ENCODE data around the gene PRR16. TPM values are rescaled to one million over a fixed set of nuclear protein-coding genes. Genes with fewer than 3 reads are reported as not detected.
A peak's percentile ranks its signal among the peaks of the same experiment; 100 is the strongest.
"Not testable (repeated sequence)": the region's sequence is repeated elsewhere in the genome, so short reads cannot be mapped to it uniquely, and the experiment has no call there.

The PRR16 gene
- total RNA-seq, 2 donors from 2014 or later: 3.5 to 13.4 TPM

GRCh38 chr5:120457839-120458507, 6.1 kb upstream of the PRR16 start:
- Histone ChIP-seq H3K4me3 (peak overlapping the region in 1 of 2 donors; percentile 8), H3K9me3 (no peaks in the 10 kb centered on the region)
- TF ChIP-seq POLR2AphosphoS5 (IDR thresholded peaks at IDR 0.05) (no peak), CTCF (IDR thresholded peaks at IDR 0.05) (peak in 3 of 4 experiments; percentile 53 to 71 (median 58))

GRCh38 chr5:120458508-120458847, 5.6 kb upstream of the PRR16 start:
- WGBS: 65% methylated on average over 2 of the region's 2 CpGs
- not testable (repeated sequence) for H3K4me1 ChIP-seq (replicated peaks); H3K27ac ChIP-seq; H3K9me3 ChIP-seq; DNase-seq (ENCODE audit: low spot score); H3K27me3 ChIP-seq (replicated peaks; ENCODE audit: insufficient read depth); H3K36me3 ChIP-seq; H3K4me3 ChIP-seq
- intact Hi-C loops (cut with DNase I): loop anchor here (5.0 kb wide), 1 partner anchor 516 kb away; no protein-coding TSS in a partner anchor
- peak in 1 of 4 experiments; percentile 58 for TF ChIP-seq CTCF (IDR thresholded peaks at IDR 0.05)

More at GRCh38 chr5:120457839-120458507, 6.1 kb upstream of the PRR16 start:
- WGBS: 72% methylated on average over 19 of the region's 20 CpGs
- H3K27me3 ChIP-seq (replicated peaks; ENCODE audit: insufficient read depth): no peaks in the 10 kb centered on the region
- no peak overlapping the region for H3K27ac ChIP-seq
- peak; percentile 62 for DNase-seq (ENCODE audit: low spot score)
- H3K4me1 ChIP-seq (replicated peaks): no peaks in the 10 kb centered on the region
- H3K36me3 ChIP-seq: no peaks in the 10 kb centered on the region
- intact Hi-C loops (cut with DNase I): loop anchor here (5.0 kb wide), 1 partner anchor 516 kb away; no protein-coding TSS in a partner anchor

- no peak for DNase-seq (ENCODE audit: low spot score)
- Histone ChIP-seq H3K27me3 (replicated peaks; ENCODE audit: insufficient read depth) (no peaks in the 10 kb centered on the region), H3K36me3 (no peaks in the 10 kb centered on the region), H3K27ac (no peak overlapping the region), H3K4me1 (replicated peaks) (no peaks in the 10 kb centered on the region), H3K9me3 (no peaks in the 10 kb centered on the region), H3K4me3 (no peak overlapping the region)
- intact Hi-C loops (cut with DNase I): loop anchor here (10.0 kb wide), 1 partner anchor 406 kb away; no protein-coding TSS in a partner anchor
- TF ChIP-seq POLR2A (IDR thresholded peaks at IDR 0.05) (no peak), POLR2AphosphoS5 (IDR thresholded peaks at IDR 0.05) (no peak), CTCF (IDR thresholded peaks at IDR 0.05) (no peak)
- WGBS: 88% methylated on average over 2 of the region's 2 CpGs
Measured at GRCh38 chr5:120461251-120461650, 2.8 kb upstream of the PRR16 start.

GRCh38 chr5:120463006-120463680, 957 bp upstream of the PRR16 start:
- H3K4me1 ChIP-seq (replicated peaks): no peaks in the 10 kb centered on the region
- no peak overlapping the region for H3K4me3 ChIP-seq
- no peak for TF ChIP-seq POLR2A (IDR thresholded peaks at IDR 0.05)
- no peak for TF ChIP-seq CTCF (IDR thresholded peaks at IDR 0.05)
- TF ChIP-seq POLR2AphosphoS5 (IDR thresholded peaks at IDR 0.05): no peak
- DNase-seq (ENCODE audit: low spot score): no peak
- H3K27me3 ChIP-seq (replicated peaks; ENCODE audit: insufficient read depth): no peaks in the 10 kb centered on the region
- WGBS: 59% methylated on average over 5 of the region's 5 CpGs
- intact Hi-C loops (cut with DNase I): loop anchor here (10.0 kb wide), 1 partner anchor 408 kb away; no protein-coding TSS in a partner anchor
- no peaks in the 10 kb centered on the region for H3K36me3 ChIP-seq
- H3K27ac ChIP-seq: no peak overlapping the region
- H3K9me3 ChIP-seq: no peaks in the 10 kb centered on the region
